ENCODE measurements around the gene GAB4. TPM values are rescaled to one million over a fixed set of nuclear protein-coding genes. Genes with fewer than 3 reads are reported as not detected.

Gene GAB4
- total RNA-seq, 1 donor = not detected

- TF ChIP-seq, protein P1, sequence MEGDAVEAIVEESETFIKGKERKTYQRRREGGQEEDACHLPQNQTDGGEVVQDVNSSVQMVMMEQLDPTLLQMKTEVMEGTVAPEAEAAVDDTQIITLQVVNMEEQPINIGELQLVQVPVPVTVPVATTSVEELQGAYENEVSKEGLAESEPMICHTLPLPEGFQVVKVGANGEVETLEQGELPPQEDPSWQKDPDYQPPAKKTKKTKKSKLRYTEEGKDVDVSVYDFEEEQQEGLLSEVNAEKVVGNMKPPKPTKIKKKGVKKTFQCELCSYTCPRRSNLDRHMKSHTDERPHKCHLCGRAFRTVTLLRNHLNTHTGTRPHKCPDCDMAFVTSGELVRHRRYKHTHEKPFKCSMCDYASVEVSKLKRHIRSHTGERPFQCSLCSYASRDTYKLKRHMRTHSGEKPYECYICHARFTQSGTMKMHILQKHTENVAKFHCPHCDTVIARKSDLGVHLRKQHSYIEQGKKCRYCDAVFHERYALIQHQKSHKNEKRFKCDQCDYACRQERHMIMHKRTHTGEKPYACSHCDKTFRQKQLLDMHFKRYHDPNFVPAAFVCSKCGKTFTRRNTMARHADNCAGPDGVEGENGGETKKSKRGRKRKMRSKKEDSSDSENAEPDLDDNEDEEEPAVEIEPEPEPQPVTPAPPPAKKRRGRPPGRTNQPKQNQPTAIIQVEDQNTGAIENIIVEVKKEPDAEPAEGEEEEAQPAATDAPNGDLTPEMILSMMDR (IDR thresholded peaks at IDR 0.05; ENCODE audit: insufficient read depth, low read depth, low read length) = no peak
- DNase-seq (ENCODE audit: low read depth) = no peak
- no peak overlapping the region for H3K4me3 ChIP-seq (ENCODE audit: low read depth, low read length)
Observed at GRCh38 chr22:16956290-16956689, 51.7 kb downstream of the GAB4 start.

- DNase-seq (ENCODE audit: low read depth) = no peak
- no peak overlapping the region for H3K4me3 ChIP-seq (ENCODE audit: low read depth, low read length)
- TF ChIP-seq, protein P1 (IDR thresholded peaks at IDR 0.05; ENCODE audit: insufficient read depth, low read depth, low read length) = no peak
Observed at GRCh38 chr22:16955678-16956210, 52.3 kb downstream of the GAB4 start.

DNA sequence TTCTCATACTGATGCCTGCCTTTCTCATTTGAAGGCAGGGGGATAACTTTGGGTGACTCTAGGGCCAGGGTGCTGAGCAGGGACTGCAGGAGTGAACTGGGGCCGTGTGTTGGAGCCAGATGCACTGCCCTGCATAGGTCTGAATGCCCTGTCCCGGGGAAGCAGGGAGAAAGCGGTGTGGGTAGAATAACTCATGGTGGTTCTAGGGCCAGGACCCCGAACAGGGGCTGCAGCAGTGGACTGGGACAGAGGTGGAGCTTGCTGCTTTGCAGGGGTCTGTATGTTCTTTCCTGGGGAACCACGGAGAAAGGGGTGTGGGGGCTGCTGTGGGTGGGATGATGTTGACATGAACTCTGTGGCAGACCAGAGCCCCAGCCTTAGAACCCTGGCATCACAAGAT, 52.9 kb downstream of the GAB4 start:
- TF ChIP-seq, protein P1 (IDR thresholded peaks at IDR 0.05; ENCODE audit: insufficient read depth, low read depth, low read length) = no peak
- DNase-seq (ENCODE audit: low read depth) = no peak
- H3K4me3 ChIP-seq (ENCODE audit: low read depth, low read length) = no peak overlapping the region

DNA sequence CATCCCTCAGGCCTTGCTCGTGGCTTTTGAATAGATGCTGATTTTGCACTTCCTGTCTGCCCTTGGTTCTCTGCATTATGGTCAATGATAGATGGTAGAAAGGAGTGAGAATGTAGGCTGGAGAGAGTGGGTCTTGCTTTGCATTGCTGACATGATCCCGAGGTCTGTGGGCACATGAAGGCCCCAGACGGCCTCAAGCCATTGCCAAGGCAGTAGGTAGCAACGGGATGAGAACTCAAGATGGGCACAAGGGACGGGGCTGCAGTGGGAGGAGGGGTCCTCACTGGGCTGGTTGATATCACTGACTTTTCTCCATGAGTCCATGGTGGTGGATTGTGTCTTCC, 54.0 kb downstream of the GAB4 start:
- H3K4me3 ChIP-seq (ENCODE audit: low read depth, low read length) = no peak overlapping the region
- TF ChIP-seq, protein P1 (IDR thresholded peaks at IDR 0.05; ENCODE audit: insufficient read depth, low read depth, low read length) = no peak
- DNase-seq (ENCODE audit: low read depth) = no peak

DNA sequence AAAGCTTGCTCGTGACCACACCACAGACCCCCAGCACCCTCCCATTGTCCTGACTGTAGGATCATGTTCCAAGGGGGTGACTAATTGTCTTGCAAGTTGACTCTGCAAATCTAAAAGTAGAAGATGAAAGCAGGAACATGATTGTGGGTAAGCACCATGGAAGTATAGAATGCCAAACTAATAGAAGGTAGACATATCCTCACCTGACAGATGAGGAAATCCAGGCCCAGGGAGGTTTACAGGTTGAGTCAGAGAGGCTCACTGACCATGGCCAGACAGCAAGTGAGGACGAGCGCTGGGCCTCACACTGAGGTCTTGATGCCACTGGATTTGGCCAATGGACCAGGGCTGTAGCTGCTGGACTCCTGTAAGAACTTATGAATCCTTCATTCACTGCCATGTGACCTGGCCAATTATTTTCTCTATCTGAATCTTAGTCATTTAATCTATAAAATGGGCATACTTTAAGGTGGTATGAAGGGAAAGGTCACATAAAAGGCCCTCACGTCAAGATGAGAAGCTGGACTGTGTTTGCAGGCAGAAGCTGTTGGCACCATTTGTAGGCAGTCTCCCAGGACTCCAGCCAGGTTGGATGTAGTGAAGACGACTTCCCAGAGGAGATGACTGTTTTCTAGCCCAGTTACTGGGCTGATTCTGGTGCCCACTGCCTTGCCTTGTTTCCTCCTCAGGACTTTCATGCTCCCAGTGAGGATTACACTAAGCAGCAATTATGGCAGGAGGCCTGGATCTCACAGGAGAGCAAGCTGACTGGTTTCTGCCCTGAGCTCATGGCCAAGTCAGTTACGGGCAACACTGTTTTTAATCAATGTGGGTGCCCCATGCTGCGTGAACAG, 54.6 kb downstream of the GAB4 start:
- H3K4me3 ChIP-seq (ENCODE audit: low read depth, low read length) = no peak overlapping the region
- DNase-seq (ENCODE audit: low read depth) = no peak
- TF ChIP-seq, protein P1 (IDR thresholded peaks at IDR 0.05; ENCODE audit: insufficient read depth, low read depth, low read length) = no peak

DNA sequence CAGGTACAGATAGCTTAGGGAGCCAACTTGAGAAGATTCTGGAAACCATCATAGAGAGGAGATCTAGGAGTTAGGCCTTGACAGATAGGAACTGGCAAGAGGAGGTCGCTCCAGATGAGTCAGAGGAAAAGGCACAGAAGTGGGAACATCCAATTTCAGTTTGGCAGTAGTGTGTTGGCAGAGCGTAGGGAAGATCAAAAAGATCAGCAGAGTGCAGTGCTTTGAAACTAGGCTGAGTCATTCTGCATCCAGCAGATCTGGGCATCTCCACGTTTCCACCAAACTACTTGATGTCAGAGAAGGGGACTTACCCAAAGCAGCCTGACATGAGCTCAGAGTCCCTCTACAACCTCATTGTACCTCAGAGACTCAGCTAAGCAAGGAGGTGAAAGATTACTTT, 58.5 kb downstream of the GAB4 start:
- DNase-seq (ENCODE audit: low read depth) = no peak
- H3K4me3 ChIP-seq (ENCODE audit: low read depth, low read length) = no peak overlapping the region
- TF ChIP-seq, protein P1 (IDR thresholded peaks at IDR 0.05; ENCODE audit: insufficient read depth, low read depth, low read length) = no peak
